ENCODE data around the gene SLC8A2.
"Not testable (repeated sequence)": the region's sequence is repeated elsewhere in the genome, so short reads cannot be mapped to it uniquely, and the experiment has no call there.

SLC8A2 gene

DNA sequence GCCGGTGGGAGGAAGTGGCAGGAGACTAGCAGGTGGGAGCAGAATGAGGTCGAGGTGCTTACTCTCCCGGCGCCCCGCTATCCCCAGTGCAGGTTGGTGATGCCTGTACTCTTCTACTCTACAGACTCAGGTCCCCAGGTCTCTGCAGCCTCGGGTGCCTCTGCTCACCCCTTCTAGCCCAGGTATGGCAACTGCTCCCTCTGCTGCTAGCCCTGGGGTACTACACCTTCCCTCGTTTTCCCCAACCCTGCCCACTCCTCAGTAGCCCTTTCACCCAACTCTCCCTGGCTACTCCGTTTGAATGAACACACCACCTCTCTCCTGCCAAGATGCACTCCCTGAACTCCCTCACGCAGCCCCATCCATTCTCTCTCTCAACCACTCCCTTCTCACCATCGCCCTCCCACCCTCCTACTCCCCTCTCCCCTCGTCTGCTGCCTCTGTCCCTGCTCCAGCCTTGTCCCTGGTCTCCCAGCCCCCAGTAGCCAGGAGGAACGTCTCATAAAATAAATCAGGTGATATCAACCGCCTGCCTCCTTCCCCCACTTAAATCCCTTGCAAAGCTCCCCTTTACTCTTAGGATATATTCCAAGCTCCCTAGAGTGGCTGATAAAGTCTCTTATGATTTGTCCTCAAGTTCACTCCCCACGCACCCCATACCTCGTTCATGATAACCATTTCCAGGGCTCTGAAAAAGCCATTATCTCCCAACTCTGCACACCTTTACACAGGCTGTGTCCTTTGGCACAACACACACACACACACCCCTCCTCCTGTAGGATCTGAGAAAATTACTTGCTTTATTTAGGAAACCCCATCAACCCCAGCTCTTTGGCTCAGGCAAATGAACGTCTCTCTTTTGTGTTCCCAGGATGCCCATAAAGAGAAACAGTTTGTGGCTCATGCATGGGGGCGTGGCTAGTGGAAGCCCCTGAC, 44.2 kb downstream of the SLC8A2 start:
- peak; percentile 22 to 35 for DNase-seq

GRCh38 chr19:47423203-47423882, 48.4 kb downstream of the SLC8A2 start:
- no peak for DNase-seq

DNA sequence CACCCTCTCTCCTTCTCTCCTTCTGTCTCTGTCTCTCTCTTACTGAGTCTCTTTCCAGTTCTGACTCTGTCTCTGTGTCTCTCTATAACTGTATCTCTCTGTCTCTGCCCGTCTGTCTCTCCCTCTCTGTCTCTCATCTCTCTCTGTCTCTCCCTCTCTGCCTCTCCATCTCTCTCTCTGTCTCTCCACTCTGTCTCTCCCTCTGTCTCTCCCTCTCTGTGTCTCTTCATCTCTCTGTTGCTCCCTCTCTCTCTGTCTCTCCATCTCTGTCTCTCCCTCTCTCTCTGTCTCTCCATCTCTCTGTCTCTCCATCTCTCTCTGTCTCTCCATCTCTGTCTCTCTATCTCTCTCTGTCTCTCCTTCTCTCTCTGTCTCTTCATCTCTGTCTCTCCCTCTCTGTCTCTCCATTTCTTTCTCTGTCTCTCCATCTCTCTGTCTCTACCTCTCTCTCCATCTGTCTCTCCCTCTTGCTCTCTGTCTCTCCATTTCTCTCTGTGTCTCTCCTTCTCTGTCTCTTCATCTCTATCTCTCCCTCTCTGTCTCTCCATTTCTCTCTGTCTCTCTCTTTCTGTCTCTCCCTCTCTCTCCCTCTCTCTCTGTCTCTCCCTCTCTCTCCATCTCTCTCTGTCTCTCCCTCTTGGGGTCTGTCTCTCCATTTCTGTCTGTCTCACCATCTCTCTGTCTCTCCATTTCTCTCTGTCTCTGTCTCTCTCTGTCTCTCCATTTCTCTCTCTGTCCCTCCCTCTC, 49.1 kb downstream of the SLC8A2 start:
- no peak for DNase-seq

- no peak for DNase-seq
Measured at GRCh38 chr19:47421844-47422395, 49.8 kb downstream of the SLC8A2 start.

DNA sequence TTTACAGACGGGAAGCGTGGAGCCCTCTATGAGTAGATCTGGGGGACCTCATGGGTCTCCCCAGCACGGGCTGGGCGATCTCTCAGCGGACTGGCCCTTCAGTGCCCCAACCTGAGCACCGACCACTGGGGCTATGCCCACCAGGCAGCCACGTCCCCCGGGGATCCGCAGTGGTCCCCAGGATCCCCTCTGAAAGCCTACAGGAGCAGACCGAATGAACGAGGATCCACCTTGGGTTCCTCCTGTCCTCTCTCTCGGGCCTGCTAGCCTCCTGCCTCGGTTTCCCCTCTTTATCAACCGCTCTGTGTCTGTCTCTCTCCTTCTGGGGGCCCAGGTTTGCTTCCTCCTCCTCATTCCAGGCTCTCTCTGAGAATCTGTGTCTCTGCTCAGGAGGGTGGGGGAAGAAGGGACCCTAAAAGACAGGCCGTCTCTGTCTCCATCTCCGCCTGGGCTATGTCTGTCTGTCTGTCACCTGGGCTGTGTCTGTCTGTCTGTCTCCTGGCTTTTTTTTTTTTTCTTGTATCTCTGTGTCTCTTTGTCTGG, 50.4 kb downstream of the SLC8A2 start:
- no peak for DNase-seq

DNA sequence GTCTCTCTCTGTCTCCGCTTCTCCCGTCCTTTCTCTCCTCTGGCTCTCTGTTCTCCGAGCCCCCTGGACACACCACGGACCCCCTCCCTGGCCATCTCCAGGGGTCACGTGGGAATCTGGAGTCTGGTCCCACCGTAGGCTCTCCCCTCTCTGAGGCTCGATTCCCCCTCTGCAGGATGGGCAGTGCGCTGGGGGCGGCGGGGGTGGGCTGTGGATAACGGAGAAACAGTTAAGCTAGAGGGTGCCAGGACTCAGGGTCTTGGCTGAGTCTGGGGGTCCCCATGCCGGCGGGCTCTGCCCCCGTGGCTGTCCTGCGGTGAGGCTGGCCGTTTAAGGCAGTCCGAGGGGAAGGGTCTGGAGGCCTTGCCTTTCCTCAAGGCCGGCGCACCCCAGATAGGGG, 51.9 kb downstream of the SLC8A2 start:
- DNase-seq = no peak

GRCh38 chr19:47419030-47419783, 52.5 kb downstream of the SLC8A2 start, which contains the start of gene MEIS3:
MEIS3 (minus strand) TSS chr19:47419527; CDS start chr19:47419081, 446 bp downstream.
- no peak for DNase-seq

- no peak for DNase-seq
Measured at GRCh38 chr19:47418692-47419029, 53.0 kb downstream of the SLC8A2 start.

GRCh38 chr19:47417746-47418691, 53.7 kb downstream of the SLC8A2 start:
- DNase-seq = no peak

DNA sequence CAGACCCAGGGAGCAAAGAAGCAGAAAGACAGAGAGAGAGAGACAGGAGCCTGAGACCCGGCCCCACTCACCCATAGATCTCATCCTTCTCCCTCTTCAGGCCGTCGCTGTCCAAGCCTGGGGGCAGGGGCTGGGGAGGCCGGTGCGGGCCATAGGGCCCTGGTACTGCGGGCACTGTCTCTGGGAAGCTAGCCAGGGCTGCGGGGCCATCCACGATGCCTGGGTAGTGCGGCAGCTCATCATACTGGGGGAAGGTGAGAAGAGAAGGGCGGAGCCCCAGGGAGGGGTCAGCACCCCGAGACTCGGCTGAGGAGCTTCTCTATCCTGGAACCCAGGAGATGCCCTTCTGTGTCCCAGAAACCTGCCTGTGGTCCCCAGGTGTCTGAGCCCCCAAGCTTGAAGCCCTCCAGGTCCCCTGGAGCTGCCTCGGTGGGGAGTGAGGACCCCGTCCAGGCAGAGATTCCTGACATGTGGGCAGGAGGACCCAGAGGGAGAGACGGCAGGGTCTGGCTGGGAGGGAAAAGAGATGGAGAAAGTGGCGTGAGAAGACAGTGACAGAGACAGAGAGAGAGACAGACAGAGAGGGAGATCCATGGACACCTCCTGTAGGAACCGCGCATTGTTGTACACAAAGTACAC, 54.5 kb downstream of the SLC8A2 start:
- no peak for DNase-seq

DNA sequence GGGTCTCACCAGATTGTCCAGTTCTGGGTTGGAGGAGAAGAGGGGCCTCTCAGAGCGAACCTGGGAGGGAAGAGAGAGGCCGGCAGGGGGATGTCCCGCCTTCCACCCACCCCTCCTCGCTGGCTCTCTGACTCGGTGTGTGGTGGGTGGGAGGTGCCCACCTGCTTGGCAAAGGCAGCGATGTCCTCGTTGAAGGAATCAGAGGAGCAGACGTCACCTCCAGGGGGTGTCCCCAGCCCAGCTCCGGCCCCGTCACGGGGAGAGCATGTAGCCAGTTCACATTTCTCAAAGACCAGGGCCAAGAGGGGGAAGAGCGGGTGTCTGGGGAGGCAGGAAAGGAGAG, 55.1 kb downstream of the SLC8A2 start:
- DNase-seq = no peak

GRCh38 chr19:47415953-47416642, 55.6 kb downstream of the SLC8A2 start:
- no peak for DNase-seq

DNA sequence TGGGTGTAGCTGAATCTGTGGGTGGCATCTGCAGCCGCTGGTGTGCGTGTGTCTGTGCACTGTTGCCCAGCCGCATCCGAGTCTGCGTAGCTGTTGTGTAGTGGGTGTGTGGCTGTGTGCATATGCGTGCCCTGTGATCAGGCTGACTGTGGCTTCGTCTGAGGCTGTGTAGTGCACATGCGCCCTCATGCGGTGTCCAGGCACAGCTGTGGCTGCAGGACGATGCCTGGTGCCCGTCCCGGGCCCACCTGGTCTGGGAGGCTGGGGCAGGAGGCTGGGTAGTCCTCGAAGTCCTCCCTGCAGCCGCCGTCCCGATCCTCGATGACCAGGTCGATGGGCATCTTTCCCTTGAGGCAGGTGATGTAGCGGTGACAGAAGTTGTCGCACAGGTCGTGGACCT, 57.2 kb downstream of the SLC8A2 start:
- no peak for DNase-seq

- no peak for DNase-seq
Measured at GRCh38 chr19:47413941-47414340, 57.8 kb downstream of the SLC8A2 start.

DNA sequence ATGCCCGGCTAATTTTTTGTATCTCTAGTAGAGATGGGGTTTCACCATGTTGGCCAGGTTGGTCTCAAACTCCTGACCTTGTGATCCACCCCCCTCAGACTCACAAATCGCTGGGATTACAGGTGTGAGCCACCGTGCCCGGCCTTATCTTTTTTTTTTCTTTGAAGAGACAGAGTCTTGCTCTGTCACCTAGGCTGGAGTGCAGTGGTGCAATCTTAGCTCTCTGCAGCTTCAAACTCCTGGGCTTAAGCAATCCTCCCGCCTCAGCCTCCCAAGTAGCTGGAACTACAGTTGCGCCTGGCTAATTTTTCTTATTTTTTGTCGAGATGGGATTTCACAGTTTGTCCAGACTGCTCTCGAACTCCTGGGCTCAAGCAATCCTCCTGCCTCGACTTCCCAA, 60.0 kb downstream of the SLC8A2 start:
- not testable (repeated sequence) for DNase-seq

DNA sequence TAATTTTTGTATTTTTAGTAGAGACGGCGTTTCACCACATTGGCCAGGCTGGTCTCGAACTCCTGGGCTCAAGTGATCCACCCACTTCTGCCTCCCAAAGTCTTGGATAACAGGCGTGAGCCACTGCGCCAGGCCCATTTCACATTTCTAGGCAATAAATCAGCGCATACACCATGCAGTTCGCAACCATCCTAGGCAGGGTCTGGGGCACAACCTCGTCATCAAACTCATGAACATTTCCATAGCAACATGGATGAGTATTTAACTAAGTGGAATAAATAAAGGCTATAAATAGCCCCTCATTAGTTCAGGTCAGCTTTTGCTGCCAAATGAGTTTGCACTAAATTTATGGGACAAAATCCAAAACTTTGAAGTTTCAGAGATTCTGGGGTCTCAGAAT, 60.6 kb downstream of the SLC8A2 start:
- DNase-seq = no peak

- no peak for DNase-seq
Measured at GRCh38 chr19:47408156-47408938, 63.3 kb downstream of the SLC8A2 start.

DNA sequence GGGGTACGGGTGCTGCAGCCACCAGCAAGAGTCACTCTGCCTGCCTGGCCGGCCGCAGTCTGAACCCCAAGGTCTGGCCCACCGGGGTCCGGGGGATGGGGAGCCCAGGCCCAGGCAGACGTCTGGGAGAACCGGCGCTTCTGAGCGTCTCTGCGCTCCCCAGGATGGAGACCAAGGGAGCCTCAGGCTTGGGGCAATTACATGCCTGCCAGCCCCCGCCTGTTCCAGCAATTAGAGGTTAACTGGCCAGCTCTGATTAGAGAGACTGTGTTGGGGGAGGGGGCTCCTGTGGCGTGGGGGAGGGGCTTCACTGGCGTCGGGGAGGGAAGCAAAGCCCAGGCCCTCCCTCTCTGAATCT, 64.3 kb downstream of the SLC8A2 start:
- DNase-seq = no peak

All from NCI-H187 (cell line).